ENCODE data around the gene ALKAL2.

Gene ALKAL2

DNA sequence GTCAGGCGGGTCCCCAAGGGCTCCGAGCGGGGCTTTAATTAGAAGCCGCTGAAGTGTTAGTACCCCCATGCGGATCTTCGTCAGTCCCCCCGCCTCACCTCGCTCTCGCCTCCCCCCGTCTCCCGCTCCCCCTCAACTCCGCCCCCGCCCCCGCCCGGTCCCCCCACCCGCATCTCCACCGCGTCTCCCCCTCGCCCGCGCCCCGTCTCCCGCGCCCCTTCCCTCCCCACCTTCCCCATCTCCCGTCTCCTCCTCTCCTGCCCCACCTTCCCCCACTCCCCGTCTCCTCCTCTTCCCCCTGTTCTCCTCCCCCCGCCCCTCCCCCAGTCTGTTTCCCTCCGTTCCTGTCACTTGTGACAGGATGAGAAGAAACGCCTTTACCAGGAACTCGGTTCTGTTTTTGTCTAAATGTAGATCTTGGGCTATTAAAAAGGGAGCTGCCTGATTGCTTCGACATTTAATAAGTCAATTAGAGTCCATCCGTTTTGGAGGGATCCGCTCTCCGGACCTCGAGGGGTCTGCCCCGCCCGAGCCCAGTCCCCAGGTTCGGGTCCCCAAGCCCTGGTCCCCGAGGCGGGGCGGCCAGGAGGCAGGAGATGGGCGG is 969 bp upstream of the ALKAL2 start:
- Histone ChIP-seq H3K27me3 (ENCODE audit: low read depth, low read length) (no peaks in the 10 kb centered on the region), H3K36me3 (ENCODE audit: control insufficient read depth in 1 of 2, insufficient read depth in 2 of 2, low read length in 2 of 2) (no peaks in the 10 kb centered on the region), H3K9me3 (ENCODE audit: control insufficient read depth in 1 of 2, low read length in 2 of 2) (no peaks in the 10 kb centered on the region), H3K4me3 (ENCODE audit: low read depth in 1 of 2, low read length in 2 of 2) (peak overlapping the region in 1 of 2 donors; percentile 70), H3K27ac (ENCODE audit: low read length) (no peak overlapping the region), H3K4me1 (ENCODE audit: control insufficient read depth in 1 of 2, insufficient read depth in 2 of 2, low read length in 2 of 2) (peaks cover 0 to 29% of the 10 kb centered on the region in 2 donors)

DNA sequence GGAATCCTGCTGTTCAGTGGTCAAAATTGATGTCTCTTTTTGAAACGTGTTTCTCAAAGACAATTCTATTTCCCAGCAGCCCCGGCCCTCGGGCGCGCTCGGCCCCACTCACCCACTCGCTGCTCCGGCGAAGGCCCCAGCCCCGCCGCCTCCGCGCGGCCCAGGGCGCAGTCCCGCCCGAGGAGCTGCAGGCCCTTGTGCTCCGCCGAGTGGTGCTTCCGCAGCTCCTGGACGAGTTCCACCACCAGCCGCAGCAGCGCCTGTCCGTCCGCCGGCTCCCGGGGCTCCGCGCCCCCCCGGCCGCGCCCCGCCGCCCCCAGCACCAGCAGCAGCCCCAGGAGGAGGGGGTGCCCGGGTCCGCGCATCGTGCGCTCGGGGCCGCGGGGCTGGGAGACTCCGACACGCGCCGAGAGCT is 413 bp downstream of the ALKAL2 start:
- no peak overlapping the region for H3K27ac ChIP-seq (ENCODE audit: low read length)
- no peaks in the 10 kb centered on the region for H3K27me3 ChIP-seq (ENCODE audit: low read depth, low read length)
- H3K9me3 ChIP-seq (ENCODE audit: control insufficient read depth in 1 of 2, low read length in 2 of 2) = no peaks in the 10 kb centered on the region
- peaks cover 0 to 29% of the 10 kb centered on the region in 2 donors for H3K4me1 ChIP-seq (ENCODE audit: control insufficient read depth in 1 of 2, insufficient read depth in 2 of 2, low read length in 2 of 2)
- H3K4me3 ChIP-seq (ENCODE audit: low read depth in 1 of 2, low read length in 2 of 2) = peak overlapping the region in 1 of 2 donors; percentile 53
- no peaks in the 10 kb centered on the region for H3K36me3 ChIP-seq (ENCODE audit: control insufficient read depth in 1 of 2, insufficient read depth in 2 of 2, low read length in 2 of 2)

DNA sequence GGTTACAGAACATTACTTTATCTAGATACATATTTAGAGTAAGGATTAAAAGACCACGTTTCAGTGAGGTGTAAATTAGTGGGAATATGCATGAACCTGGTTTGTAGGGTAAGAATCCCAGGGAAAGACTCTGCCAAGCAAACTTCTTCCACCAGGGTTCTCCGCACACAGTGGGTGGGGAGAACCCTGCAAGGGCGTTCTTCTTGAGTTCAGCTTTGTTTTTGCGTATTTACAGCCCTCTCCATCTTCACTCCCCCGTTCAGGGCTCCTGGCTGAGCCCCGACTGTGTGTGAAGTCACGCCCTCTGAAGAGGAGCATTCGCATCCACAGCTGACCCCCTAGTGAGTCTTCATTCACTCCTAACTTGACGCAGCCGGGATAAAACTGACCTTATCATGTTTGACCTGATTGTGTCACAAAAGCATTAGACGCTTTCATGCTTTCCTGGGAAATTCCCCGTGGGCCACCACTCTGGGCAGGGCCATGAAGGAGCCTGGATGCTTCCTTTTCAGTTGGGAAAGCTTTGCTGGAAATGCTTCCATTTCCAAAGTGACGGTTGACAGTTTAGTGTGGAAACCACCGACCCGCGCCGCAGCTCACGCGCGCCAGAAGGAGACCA is 1.0 kb downstream of the ALKAL2 start:
- no peaks in the 10 kb centered on the region for H3K9me3 ChIP-seq (ENCODE audit: control insufficient read depth in 1 of 2, low read length in 2 of 2)
- no peak overlapping the region for H3K27ac ChIP-seq (ENCODE audit: low read length)
- peaks cover 0 to 29% of the 10 kb centered on the region in 2 donors for H3K4me1 ChIP-seq (ENCODE audit: control insufficient read depth in 1 of 2, insufficient read depth in 2 of 2, low read length in 2 of 2)
- peaks cover 4 to 5% of the 10 kb centered on the region in 2 donors for H3K36me3 ChIP-seq (ENCODE audit: control insufficient read depth in 1 of 2, insufficient read depth in 2 of 2, low read length in 2 of 2)
- H3K27me3 ChIP-seq (ENCODE audit: low read depth, low read length) = no peaks in the 10 kb centered on the region
- peak overlapping the region in 1 of 2 donors; percentile 53 for H3K4me3 ChIP-seq (ENCODE audit: low read depth in 1 of 2, low read length in 2 of 2)

- peaks cover 6 to 12% of the 10 kb centered on the region in 2 donors for H3K36me3 ChIP-seq (ENCODE audit: control insufficient read depth in 1 of 2, insufficient read depth in 2 of 2, low read length in 2 of 2)
- peaks cover 0 to 29% of the 10 kb centered on the region in 2 donors for H3K4me1 ChIP-seq (ENCODE audit: control insufficient read depth in 1 of 2, insufficient read depth in 2 of 2, low read length in 2 of 2)
- no peaks in the 10 kb centered on the region for H3K27me3 ChIP-seq (ENCODE audit: low read depth, low read length)
- no peaks in the 10 kb centered on the region for H3K9me3 ChIP-seq (ENCODE audit: control insufficient read depth in 1 of 2, low read length in 2 of 2)
- no peak overlapping the region for H3K4me3 ChIP-seq (ENCODE audit: low read depth in 1 of 2, low read length in 2 of 2)
- no peak overlapping the region for H3K27ac ChIP-seq (ENCODE audit: low read length)
Observed at GRCh38 chr2:286035-286434, 1.9 kb downstream of the ALKAL2 start.

- H3K9me3 ChIP-seq (ENCODE audit: control insufficient read depth in 1 of 2, low read length in 2 of 2) = no peaks in the 10 kb centered on the region
- peaks cover 0 to 29% of the 10 kb centered on the region in 2 donors for H3K4me1 ChIP-seq (ENCODE audit: control insufficient read depth in 1 of 2, insufficient read depth in 2 of 2, low read length in 2 of 2)
- H3K36me3 ChIP-seq (ENCODE audit: control insufficient read depth in 1 of 2, insufficient read depth in 2 of 2, low read length in 2 of 2) = peaks cover 10 to 17% of the 10 kb centered on the region in 2 donors
- H3K4me3 ChIP-seq (ENCODE audit: low read depth in 1 of 2, low read length in 2 of 2) = no peak overlapping the region
- no peak overlapping the region for H3K27ac ChIP-seq (ENCODE audit: low read length)
- no peaks in the 10 kb centered on the region for H3K27me3 ChIP-seq (ENCODE audit: low read depth, low read length)
Observed at GRCh38 chr2:285531-285930, 2.4 kb downstream of the ALKAL2 start.

GRCh38 chr2:284896-285492 is 2.9 kb downstream of the ALKAL2 start:
- no peak overlapping the region for H3K27ac ChIP-seq (ENCODE audit: low read length)
- H3K36me3 ChIP-seq (ENCODE audit: control insufficient read depth in 1 of 2, insufficient read depth in 2 of 2, low read length in 2 of 2) = peaks cover 15 to 22% of the 10 kb centered on the region in 2 donors
- no peaks in the 10 kb centered on the region for H3K27me3 ChIP-seq (ENCODE audit: low read depth, low read length)
- H3K4me3 ChIP-seq (ENCODE audit: low read depth in 1 of 2, low read length in 2 of 2) = no peak overlapping the region
- H3K9me3 ChIP-seq (ENCODE audit: control insufficient read depth in 1 of 2, low read length in 2 of 2) = no peaks in the 10 kb centered on the region
- peaks cover 0 to 26% of the 10 kb centered on the region in 2 donors for H3K4me1 ChIP-seq (ENCODE audit: control insufficient read depth in 1 of 2, insufficient read depth in 2 of 2, low read length in 2 of 2)

DNA sequence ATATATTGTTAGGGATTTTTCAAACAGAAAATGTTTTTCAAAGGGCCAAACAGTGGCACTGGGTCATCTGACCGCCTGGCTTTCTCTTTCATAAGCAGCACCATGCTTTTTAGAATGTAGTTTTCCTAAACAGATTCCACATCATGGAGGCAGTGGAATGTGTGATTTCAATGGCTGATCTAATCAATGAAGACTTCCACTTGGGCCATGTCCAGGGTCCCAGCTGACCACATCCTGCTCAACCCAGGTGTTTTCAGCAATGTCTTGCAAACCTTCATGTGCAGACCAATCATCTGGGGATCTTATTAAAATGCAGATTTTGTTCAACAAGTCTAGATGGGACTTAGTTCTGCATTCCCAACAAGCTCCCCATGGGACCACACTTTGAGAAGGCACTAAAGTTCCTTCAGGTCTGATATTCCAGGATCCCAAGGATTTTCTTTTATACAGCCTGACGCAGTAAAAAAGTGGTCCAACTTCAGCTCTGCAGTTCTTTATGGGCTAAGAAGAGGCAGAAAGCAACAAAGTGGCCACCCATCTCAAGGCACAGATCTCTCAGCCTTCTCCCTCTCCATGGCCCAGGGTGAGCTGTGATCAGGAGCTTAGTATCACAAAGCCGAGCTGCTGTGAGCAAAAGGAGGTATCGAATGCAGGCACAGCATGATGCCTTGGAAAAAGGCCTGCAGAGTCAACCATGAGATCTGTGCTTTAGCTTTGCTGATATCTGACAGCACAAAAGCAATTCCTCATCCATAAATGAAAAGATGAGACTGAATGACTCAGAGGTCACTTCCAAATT is 3.7 kb downstream of the ALKAL2 start:
- H3K4me1 ChIP-seq (ENCODE audit: control insufficient read depth in 1 of 2, insufficient read depth in 2 of 2, low read length in 2 of 2) = peaks cover 0 to 18% of the 10 kb centered on the region in 2 donors
- no peaks in the 10 kb centered on the region for H3K27me3 ChIP-seq (ENCODE audit: low read depth, low read length)
- no peak overlapping the region for H3K4me3 ChIP-seq (ENCODE audit: low read depth in 1 of 2, low read length in 2 of 2)
- H3K27ac ChIP-seq (ENCODE audit: low read length) = no peak overlapping the region
- H3K9me3 ChIP-seq (ENCODE audit: control insufficient read depth in 1 of 2, low read length in 2 of 2) = no peaks in the 10 kb centered on the region
- H3K36me3 ChIP-seq (ENCODE audit: control insufficient read depth in 1 of 2, insufficient read depth in 2 of 2, low read length in 2 of 2) = peaks cover 18 to 24% of the 10 kb centered on the region in 2 donors

GRCh38 chr2:282371-283263 is 5.3 kb downstream of the ALKAL2 start:
- H3K9me3 ChIP-seq (ENCODE audit: control insufficient read depth in 1 of 2, low read length in 2 of 2) = no peaks in the 10 kb centered on the region
- H3K36me3 ChIP-seq (ENCODE audit: control insufficient read depth in 1 of 2, insufficient read depth in 2 of 2, low read length in 2 of 2) = peaks cover 29 to 36% of the 10 kb centered on the region in 2 donors
- no peaks in the 10 kb centered on the region for H3K27me3 ChIP-seq (ENCODE audit: low read depth, low read length)
- H3K27ac ChIP-seq (ENCODE audit: low read length) = no peak overlapping the region
- H3K4me3 ChIP-seq (ENCODE audit: low read depth in 1 of 2, low read length in 2 of 2) = no peak overlapping the region
- H3K4me1 ChIP-seq (ENCODE audit: control insufficient read depth in 1 of 2, insufficient read depth in 2 of 2, low read length in 2 of 2) = peaks cover 0 to 9% of the 10 kb centered on the region in 2 donors

GRCh38 chr2:281381-281780 is 6.5 kb downstream of the ALKAL2 start:
- Histone ChIP-seq H3K36me3 (ENCODE audit: control insufficient read depth in 1 of 2, insufficient read depth in 2 of 2, low read length in 2 of 2) (peaks cover 35 to 45% of the 10 kb centered on the region in 2 donors), H3K4me3 (ENCODE audit: low read depth in 1 of 2, low read length in 2 of 2) (no peak overlapping the region), H3K27me3 (ENCODE audit: low read depth, low read length) (no peaks in the 10 kb centered on the region), H3K4me1 (ENCODE audit: control insufficient read depth in 1 of 2, insufficient read depth in 2 of 2, low read length in 2 of 2) (no peaks in the 10 kb centered on the region), H3K9me3 (ENCODE audit: control insufficient read depth in 1 of 2, low read length in 2 of 2) (no peaks in the 10 kb centered on the region), H3K27ac (ENCODE audit: low read length) (no peak overlapping the region)

- Histone ChIP-seq H3K4me1 (ENCODE audit: control insufficient read depth in 1 of 2, insufficient read depth in 2 of 2, low read length in 2 of 2) (no peaks in the 10 kb centered on the region), H3K27me3 (ENCODE audit: low read depth, low read length) (no peaks in the 10 kb centered on the region), H3K36me3 (ENCODE audit: control insufficient read depth in 1 of 2, insufficient read depth in 2 of 2, low read length in 2 of 2) (peaks cover 35 to 45% of the 10 kb centered on the region in 2 donors), H3K4me3 (ENCODE audit: low read depth in 1 of 2, low read length in 2 of 2) (no peak overlapping the region), H3K27ac (ENCODE audit: low read length) (no peak overlapping the region), H3K9me3 (ENCODE audit: control insufficient read depth in 1 of 2, low read length in 2 of 2) (no peaks in the 10 kb centered on the region)
Observed at GRCh38 chr2:280650-281110, 7.2 kb downstream of the ALKAL2 start.

All from muscle layer of duodenum (tissue), 2 donors.